Naive B cell (primary cell): Measurements from ENCODE around the gene UBP1. TPM values are rescaled to one million over a fixed set of nuclear protein-coding genes. Genes with fewer than 3 reads are reported as not detected.

Experiments used
- polyA plus RNA-seq, 6 donors: library from polyadenylated mRNA; unstranded; fragments of 300-500 nt; fragmentation: Illumina TruSeq; gene quantifications; one replicate each; pipeline ENCODE4 v1.2.3, GENCODE V29; 2021; ENCODE audit warnings: low read depth in 6 of 6

Gene UBP1
- polyA plus RNA-seq, 6 donors from 2014 or later = 3.7 to 14.7 (median 9.2) TPM

Other genes with a start within 250 kb of the UBP1 start
- under 1 TPM in 5 of 6 donors, not detected in 1; 0.05 to 0.21 (median 0.18) TPM for gene SUSD5, start 221.6 kb downstream of the UBP1 start, polyA plus RNA-seq
- gene FBXL2, start 163.0 kb downstream of the UBP1 start, polyA plus RNA-seq = under 1 TPM in 4 of 6 donors, not detected in 2; 0.09 to 0.36 (median 0.23) TPM